CD4-positive, alpha-beta T cell treated with Interleukin-4 for 1 hour (primary cell): Measurements from ENCODE around the gene BPIFB4.
A peak's percentile ranks its signal among the peaks of the same experiment; 100 is the strongest.

Source experiments
- DNase-seq, 2 donors: peaks; one replicate each; pipeline ENCODE4 v3.0.0-alpha.2; 2020 to 2022

Gene BPIFB4

DNA sequence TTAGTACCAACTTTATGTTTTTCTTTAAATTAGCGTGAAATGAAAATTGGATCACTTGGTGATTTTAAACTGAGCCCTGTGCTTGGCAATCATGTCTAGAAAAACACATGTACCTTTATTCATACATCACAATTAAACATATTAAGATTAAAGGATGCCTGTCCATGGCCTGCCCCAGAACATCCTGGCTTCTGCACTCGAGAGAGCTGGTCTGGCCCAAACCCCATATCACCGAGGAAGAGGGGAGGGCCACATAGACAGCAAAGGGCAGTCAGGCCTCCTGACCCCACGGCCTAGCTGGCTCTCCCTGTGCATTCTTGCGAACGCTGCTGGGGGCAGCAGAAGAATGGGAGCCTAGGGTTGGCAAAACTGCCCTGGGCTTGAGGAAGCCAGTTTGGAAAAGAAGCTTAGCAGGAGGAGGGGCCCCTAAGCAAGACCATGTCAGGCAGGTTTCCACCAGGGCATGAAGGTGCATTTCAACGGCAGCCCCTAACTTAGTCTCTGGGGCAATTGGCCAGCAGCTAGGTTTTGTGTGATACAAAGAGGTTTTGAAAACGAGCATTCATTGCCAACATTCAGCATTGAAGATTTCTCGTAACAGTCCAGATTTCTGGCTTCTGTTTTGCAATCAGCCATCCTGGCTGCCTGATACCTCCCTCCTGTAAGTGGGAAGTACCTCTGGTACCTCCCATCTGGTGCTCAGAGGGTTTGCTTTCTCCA, 17.2 kb upstream of the BPIFB4 start:
- DNase-seq, result no peak

DNA sequence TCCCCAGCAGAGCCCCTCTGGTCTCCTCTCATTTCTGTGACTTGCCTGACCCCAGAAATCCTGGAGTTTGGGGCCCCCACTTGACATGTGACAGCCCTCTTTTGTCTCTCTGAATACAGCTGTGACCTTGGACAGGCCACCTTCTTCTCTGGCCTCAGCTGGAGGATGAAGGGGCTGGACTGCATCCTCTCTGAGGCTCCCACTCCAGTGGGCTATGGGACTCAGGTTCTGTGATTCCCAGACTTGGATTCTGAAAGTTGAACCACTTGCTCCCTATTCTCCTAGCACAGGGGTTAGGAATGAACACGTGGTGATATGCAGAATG, 16.7 kb upstream of the BPIFB4 start:
- DNase-seq, result no peak

DNA sequence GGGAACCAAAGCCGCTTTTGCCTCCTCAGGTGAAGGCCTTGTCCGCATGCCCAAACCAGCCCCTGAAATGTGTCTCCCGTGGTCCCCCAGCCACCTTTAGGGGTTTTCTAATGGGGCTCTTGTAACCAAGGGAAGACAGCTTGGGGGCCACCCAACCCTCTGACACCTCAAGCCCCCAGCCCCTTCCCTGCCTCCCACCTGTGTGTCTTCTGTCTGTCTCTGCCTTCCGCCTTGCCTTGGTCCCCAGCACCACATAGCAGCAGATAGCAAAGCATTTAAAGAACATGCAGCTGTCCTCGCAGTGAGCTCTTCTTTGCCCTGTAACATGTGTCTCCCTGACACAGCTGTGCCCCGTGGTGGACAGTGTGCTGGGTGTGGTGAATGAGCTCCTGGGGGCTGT, 16.2 kb upstream of the BPIFB4 start:
- no peak for DNase-seq

DNA sequence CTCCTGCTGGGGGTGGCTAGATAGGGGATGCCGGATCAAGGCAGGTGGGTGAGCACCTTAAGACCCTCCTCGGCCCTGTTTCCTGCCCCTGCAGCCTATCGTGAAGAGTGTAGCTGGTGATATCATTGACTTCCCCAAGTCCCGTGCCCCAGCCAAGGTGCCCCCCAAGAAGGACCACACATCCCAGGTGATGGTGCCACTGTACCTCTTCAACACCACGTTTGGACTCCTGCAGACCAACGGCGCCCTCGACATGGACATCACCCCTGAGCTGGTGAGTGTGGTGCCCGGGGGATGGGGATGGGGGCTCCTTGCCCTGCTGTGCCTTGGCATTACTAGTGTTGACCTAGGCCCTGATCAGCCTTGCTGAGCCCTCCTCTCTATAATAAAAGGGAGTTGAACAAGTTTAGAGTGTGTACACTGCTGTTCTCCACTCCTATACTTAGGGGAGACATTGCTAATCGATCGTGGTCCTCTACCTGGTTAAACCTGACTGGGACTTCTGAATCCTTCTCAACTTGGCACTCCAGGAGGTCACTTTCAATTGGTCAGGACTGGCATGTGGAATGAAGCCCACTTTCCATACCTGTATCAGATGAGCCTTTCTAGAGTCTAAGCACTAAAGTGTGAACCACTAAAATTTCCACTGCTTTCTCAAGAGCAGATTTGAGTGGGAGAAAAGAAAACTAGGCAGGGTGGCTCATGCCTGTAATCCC, 14.7 kb upstream of the BPIFB4 start:
- no peak for DNase-seq

DNA sequence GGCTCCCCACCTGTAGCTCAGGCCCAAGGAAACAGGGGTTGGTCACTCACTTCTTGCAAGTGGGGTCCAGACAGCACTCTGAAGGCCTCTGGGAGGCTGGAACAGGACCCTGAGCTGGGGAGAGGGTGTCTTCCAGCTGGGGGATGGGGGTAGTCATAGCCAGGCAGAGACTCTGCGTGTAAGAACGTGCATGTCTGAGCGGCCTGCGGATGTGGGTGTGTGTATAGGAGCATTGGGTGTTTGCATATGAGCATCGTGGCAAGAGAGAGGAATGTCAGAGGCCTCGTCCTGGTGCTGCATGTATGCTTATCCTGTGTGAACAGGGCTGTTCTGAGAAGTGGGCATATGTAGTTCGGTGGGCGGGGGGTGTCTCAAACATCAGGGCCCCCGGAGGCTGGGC, 13.7 kb upstream of the BPIFB4 start:
- DNase-seq, result no peak

DNA sequence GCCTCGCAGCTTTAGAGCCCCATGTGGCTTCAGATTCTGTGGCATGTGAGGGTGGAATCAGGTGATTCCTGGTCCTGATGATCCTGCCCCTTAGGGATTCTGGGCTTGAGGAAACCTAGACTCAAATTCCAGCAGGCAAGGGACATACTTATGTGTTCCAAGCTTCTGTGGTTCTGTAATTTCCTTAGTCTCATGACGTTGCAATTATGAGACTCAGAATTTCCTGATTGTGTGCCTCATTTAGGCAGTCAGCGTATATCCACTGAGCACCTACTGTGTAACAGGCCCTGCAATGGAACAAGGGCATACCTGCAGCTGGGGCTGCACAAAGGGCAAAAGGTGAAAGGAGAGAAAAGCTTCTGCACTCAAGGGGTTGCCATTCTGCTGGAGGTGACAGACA, 11.6 kb upstream of the BPIFB4 start:
- no peak for DNase-seq

DNA sequence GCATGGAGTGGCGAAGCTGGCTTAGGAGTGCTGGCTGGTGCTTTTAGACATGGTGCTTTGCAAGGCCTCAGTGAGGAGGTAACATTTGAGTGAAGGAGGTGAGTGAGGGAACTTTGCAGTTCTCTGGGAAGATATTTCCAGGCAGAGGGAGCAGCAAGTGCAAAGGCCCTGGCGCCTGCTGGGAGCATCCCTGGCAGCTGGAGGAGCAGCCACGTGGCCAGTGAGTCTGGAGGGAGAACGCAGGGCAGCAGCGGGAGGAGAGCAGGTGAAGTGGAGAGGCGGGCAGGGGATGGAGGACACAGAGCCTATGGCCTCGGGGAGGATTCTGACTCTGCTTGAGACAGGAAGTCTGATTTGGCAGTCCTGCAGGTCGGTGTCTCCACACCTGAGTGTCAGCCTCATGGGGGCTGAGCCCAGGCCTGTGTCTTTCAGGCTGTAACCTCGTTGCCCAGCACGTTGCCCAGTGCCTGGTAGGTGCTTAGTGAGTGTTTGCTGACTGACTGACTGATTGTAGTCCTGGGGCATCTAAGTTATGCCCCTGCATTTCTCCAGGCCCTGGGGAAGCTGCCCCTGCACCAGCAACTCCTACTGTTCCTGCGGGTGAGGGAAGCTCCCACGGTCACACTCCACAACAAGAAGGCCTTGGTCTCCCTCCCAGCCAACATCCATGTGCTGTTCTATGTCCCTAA, 11.0 kb upstream of the BPIFB4 start:
- DNase-seq, result no peak

DNA sequence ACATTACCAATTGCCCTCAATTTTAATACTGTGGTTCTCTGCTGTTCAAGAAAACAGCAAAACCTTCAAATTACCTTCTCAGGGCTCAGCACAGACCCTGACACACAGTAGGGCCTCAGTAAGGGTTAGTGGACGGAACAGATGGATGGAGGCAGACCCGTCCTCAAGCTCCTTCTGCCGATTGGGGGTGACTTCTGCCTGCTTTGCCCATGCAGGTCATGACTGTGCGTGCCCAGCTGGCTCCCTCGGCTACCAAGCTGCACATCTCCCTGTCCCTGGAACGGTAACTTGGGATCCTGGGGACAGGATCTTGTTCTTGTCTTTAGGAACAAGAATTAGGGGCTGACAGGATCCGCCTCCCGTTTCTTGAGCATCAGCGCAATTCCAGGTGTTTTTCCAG, 9.8 kb upstream of the BPIFB4 start:
- DNase-seq, result no peak

DNA sequence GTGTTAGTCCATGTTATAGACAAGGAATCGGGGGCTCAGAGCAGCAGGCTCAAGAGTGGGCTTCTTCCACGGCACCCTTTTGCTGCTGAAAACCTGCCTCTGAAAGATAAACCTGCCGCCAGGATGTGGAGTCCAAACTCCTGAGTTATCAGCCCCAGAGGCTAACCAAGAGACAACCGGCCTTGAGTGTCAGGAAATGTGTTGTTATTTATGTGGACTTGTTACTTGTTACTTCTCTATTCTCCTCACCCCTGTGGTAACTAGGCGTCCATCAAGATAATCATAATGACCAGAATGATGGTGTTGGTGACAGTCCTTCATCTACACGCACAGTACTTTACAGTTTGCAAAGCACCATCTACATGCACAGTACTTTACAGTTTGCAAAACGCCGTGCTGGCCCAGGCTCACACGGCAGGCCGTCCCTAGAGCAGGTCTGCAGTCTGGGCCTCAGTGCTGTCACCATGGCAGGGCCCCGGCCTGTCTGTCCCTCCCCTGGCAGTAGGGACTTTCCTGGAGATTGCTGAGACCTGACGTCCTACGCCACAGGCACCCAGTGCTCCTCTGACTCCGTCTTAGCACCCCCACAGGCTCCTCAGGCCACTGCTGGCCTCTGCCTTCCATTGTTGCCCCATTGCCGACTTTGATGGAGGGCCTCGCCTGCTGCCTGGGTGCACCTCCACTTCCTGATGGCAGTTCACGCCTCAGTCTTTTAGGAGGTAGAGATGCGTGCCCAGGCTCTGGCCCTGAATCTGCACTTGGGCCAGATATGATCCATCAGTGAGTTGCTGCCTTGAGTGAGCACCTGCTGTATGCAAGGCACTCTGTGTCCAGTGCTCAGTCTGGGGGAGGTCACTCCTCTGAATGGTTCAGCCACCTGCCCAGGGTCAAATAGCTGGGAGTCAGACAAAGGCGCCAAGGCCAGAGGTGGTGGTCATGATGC, 9.1 kb upstream of the BPIFB4 start:
- DNase-seq, result no peak

DNA sequence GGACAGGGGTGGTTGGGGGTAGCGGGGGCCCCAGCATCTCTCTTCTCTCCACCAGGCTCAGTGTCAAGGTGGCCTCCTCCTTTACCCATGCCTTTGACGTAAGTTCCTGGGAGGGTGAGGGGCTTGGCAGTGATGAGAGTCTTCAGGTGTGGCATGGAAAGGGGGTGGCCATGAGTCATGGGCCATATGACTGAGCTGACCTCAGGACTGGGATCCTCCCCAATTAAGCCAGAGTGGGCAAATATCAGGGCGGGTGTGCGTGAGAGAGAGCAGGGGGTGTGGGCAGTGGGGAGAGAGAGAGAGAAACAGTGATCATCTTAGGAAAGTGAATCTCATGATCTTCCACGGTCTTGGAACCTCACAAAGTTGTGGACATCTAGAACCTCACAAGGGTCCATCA, 8.2 kb upstream of the BPIFB4 start:
- no peak for DNase-seq

DNA sequence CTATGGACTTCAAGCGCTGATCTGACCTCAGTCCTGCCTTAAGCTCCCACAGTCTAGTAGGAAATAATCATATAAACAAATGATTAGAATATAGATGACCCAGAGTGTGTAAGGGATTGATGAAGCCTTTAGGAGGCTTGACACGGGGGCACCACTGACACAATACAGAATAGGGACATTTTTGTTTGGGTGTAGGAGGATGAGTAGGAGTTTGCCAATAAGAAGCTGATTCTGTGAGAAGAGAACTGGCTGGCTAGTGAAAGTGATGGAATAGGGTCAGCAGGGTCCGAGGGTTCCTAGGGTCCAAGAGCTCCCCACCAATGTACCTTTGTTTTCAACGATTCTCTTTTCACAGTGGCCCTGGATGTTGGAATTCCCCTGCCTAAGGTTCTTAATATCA, 7.1 kb upstream of the BPIFB4 start:
- no peak for DNase-seq

DNA sequence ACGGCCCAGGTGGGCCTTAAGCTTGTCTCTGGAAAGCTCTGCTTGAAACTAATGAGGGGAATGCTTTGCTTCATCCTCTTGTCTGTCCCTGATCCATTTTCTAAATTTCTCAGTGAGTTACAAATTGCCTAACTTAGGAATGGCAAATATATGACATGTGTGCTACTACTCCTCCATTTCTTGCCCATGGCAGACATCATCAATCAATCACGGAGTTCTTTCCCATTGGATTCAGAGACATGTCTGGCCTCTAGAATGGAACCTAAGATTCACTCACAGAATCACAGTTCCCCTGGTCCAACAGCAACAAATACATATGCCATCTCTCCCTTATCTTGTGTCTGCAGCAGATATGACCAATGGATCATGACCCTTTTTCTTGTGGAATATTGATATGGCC, 6.6 kb upstream of the BPIFB4 start:
- no peak for DNase-seq

DNA sequence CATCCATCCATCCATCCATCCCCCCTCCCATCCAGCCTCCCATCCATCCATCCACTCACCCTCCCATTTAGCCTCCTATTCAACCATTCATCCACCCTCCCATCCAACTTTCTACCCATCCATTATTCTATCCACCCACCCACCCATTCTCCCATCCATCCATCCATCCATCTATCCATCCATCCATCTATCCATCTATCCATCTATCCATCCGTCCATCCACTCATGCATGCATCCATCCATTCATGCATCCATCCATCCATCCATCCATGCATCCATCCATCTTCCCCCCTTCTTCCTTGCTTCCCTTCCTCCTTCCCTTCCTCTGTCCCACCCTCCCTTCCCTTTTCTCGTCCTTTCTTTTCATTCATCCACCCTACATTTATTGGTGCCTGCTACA, 4.8 kb upstream of the BPIFB4 start:
- no peak for DNase-seq

DNA sequence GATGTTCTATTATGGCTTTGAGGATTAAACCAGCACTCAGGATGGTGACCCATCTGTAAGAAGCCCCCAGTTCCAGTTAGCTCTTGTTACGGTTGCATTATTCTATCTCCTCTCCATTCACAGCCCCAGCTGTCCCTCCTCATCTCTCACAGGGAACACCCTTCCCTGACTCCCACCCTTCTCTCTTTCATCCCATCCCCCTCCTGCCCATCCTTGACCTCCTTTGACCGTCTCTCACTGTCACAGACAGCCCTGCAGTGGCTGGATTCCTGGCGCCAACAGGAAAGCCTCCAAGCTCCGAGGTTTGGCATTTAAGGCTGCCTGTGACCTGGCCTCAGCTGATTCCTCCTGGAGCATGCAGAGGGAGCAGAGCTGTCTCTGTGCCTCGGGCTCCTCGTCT, 4.2 kb upstream of the BPIFB4 start:
- no peak for DNase-seq

DNA sequence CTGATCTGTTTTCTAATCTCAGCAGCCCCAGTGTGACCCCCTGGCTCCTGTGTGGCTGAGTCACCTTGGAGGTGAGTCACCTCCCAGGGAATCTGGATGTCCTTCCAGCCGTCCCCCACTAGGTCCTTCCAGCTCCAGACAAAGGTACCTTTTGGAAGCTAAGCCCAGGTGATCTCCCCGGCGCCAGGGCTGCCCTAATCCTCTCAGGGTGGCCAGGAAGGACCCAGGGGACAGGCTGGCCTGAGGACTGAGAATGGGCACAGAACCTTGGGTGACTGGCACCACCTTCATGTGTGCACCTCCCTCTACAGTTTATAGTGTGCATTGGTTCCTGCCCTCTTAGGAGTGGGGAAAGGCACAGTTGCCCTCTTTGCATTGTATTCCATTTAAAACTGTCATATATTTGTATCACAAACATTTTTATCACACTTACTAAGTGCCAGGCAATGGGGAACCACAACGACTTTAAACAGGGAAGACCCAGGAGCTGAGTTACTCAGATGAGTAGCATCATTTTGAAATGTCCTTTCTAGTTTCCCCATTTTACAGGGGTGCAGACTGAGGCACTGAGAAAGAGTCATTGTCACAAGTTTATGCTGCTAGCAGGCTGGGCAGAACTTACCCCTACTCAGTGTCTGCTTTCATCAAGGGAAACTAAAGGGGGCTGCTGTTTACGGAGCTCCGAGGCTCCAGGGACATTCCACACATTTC, 2.6 kb upstream of the BPIFB4 start:
- DNase-seq, result peak in 1 of 2 donors; percentile 36

DNA sequence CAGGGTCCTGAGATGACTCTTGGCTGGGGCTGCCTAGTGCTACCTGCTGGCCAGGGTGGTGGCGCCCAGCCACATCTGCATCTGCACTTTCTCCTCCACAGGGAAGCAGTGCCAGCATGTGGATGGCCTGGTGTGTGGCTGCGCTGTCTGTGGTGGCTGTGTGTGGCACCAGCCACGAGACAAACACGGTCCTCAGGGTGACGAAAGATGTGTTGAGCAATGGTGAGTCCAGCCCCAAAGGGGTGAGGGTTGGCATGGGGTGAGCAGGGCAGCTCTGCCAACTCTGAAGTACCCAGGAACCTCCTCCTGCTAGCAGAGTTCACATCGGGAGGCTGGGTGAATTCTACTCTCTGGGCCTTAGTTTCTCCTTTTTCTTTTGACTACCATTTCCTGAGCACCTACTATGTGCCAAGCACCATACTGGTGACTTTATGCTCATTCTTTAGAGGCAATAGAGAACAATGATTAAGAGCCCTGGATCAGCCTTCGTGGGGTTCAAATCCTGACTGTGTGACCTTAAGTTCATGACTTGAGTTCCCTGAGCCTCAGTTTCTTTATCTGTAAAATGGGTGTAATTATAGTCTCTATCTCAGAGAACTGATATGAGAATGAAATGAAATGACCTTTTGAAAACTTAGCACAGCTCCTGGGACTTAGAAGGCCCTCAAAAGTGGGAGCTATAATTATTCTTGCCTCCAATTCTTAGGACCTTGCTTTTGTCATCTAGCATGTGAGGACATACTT, 2.1 kb downstream of the BPIFB4 start:
- no peak for DNase-seq

DNA sequence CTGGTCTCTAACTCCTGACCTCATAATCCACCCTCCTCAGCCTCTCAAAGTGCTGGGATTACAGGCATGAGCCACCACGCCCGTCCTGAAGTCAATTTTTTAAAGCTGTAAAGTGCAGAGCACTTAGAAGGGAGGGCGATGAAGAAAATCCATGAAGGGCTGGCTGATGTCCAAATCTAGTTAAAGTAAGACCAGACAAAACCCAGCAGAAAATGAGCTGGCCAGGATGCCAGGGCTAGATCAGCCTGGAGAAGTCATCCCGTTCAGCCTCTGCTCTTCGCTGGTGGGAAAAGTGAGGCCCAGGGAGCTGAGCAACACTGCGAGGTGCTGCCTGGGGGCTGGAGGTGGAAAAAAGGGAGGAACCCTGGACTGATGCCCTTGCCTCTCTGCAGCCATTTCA, 3.1 kb downstream of the BPIFB4 start:
- no peak for DNase-seq

DNA sequence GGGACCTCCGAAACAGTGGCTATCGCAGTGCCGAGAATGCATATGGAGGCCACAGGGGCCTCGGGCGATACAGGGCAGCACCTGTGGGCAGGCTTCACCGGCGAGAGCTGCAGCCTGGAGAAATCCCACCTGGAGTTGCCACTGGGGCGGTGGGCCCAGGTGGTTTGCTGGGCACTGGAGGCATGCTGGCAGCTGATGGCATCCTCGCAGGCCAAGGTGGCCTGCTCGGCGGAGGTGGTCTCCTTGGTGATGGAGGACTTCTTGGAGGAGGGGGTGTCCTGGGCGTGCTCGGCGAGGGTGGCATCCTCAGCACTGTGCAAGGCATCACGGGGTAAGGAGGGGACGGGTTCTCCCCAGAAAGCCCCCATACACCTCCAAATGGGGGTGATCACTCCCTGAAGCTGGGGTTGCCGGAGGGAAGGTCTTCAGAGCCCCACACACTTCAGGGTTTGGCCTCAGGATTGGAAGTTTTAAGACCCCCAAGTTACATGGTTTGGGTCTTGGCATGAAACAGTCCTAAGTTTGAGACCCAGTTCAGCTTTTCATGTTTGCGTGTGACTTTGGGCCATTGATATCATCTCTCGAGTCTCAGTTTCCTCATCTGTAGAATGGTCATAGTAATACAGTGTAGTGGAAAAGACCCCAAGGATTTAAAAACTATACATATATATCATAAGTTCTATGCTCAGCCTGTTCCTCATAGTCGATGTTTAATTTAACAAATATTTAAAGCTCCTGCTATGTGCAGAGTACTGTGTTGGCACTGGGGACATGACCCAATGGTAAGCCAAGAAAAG, 4.3 kb downstream of the BPIFB4 start:
- DNase-seq, result no peak

DNA sequence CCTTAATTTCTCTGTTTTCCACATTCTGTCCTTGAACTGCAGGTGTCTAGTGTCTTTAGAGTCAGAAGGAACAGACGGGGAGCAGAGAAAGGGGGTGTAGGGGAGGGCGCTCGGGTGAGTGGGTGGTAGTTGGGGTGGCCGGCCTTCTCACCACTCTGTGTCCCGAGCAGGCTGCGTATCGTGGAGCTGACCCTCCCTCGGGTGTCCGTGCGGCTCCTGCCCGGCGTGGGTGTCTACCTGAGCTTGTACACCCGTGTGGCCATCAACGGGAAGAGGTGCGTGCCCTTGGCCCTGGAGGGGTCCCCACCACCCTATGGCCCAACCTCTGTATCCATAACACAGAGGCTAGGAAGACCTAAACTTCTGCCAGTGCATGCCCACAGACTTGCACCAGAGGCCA, 5.3 kb downstream of the BPIFB4 start:
- DNase-seq, result no peak

DNA sequence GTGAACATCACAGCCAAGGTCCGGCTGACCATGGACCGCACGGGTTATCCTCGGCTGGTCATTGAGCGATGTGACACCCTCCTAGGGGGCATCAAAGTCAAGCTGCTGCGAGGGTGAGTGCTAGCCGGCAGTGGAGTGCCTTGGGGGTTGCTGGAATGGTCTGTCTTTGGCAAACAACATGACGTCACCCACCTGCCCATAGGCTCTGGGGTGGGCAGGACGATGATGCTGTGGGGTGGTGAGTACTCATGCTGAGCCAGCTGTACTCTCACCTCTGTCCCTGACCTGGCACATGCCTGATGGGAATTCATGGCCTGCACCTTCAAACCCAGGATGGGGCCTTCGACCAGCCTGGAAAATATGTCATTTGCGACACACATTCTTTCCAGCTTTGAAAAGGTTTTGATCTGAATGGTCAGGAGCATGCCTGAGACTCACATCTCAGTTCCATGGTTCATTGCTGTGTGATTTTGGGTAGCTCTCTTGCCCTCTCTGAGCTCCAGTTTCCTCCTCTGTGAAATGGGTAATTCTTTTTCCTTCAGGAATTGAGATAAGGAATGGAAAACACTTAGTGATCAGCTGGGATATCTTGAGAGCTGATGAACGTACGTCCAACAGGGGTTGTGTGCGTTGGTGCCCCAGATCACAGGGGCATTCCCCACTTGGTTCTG, 6.7 kb downstream of the BPIFB4 start:
- DNase-seq, result no peak
